Hepatocyte (in vitro differentiated cells): ENCODE results near the gene ADAM8.

ENCODE experiments used
- CTCF ChIP-seq: fragments of 200-600 bp; sonication (generic); IDR thresholded peaks from 2 replicates; pipeline ENCODE4 v1.5.1; 2016; ENCODE audit warnings: antibody characterized with exemption, mild to moderate bottlenecking; ENCODE audit not compliant: poor library complexity
- EZH2phosphoT487 ChIP-seq: fragments of 200-600 bp; sonication (generic); IDR thresholded peaks from one replicate; pipeline ENCODE4 v1.6.1; 2018; ENCODE audit warnings: antibody characterized with exemption, mild to moderate bottlenecking, low read depth, moderate library complexity; ENCODE audit not compliant: unreplicated experiment, severe bottlenecking

GRCh38 chr10:133253361-133253955 is 23.2 kb downstream of the ADAM8 start:
- TF ChIP-seq CTCF (no peak), EZH2phosphoT487 (no peak)
